WTC11 (cell line): ENCODE results near the gene OR1E1. TPM values are rescaled to one million over a fixed set of nuclear protein-coding genes. Genes with fewer than 3 reads are reported as not detected.

Experiments
- ATAC-seq: fragments of 200-7000 bp; cut with Tn5 transposase; 2 replicates; pipeline ENCODE4 v1.10.0; 2021; ENCODE audit warnings: mild to moderate bottlenecking, moderate library complexity
- CTCF ChIA-PET: fragments of 300-600 bp; sonication (Branson Sonifier 250); formaldehyde crosslinking; loops from one replicate; lab custom pipeline; 2021; ENCODE audit warnings: antibody characterized with exemption; lab: Charles Lee
- POLR2A ChIA-PET: fragments of 350-600 bp; sonication (Branson Sonifier 250); formaldehyde crosslinking; loops from one replicate; lab custom pipeline; 2021; ENCODE audit warnings: antibody characterized with exemption; lab: Charles Lee
- DNase-seq: peaks from one replicate; pipeline ENCODE4 v3.0.0; 2021; ENCODE audit warnings: low spot score
- H3K27ac Mint-ChIP-seq: 2 replicates; pipeline ENCODE4 v1.8.0; 2021; ENCODE audit warnings: mixed read lengths
- H3K27me3 Mint-ChIP-seq: 2 replicates; pipeline ENCODE4 v1.8.0; 2021; ENCODE audit warnings: low read depth, mild to moderate bottlenecking, moderate library complexity, mixed read lengths
- H3K36me3 Mint-ChIP-seq: 2 replicates; pipeline ENCODE4 v1.8.0; 2021; ENCODE audit warnings: mixed read lengths
- H3K4me1 Mint-ChIP-seq: 2 replicates; pipeline ENCODE4 v1.8.0; 2022; ENCODE audit warnings: mixed read lengths
- H3K4me3 Mint-ChIP-seq: 2 replicates; pipeline ENCODE4 v1.8.0; 2021; ENCODE audit warnings: mild to moderate bottlenecking, moderate library complexity, mixed read lengths
- H3K9me3 Mint-ChIP-seq: 2 replicates; pipeline ENCODE4 v1.8.0; 2021; ENCODE audit warnings: mixed read lengths
- CDX4 ChIP-seq: fragments of 250-450 bp; sonication (Bioruptor Pico); IDR thresholded peaks from 2 replicates; pipeline ENCODE4 v1.9.0; 2021; ENCODE audit warnings: moderate library complexity, mild to moderate bottlenecking, inconsistent platforms, borderline replicate concordance
- CTCF ChIP-seq: fragments of 200-600 bp; IDR thresholded peaks from 2 replicates; pipeline ENCODE4 v1.8.0; 2022; ENCODE audit warnings: antibody characterized with exemption
- FOXP1 ChIP-seq: sonication (generic); formaldehyde crosslinking; IDR thresholded peaks from 2 replicates; pipeline ENCODE4 v1.8.0; 2022; ENCODE audit warnings: missing genetic modification reagents, mild to moderate bottlenecking, moderate library complexity, borderline replicate concordance
- GABPB1 ChIP-seq: sonication (generic); formaldehyde crosslinking; IDR thresholded peaks from 2 replicates; pipeline ENCODE4 v1.8.1; 2023; ENCODE audit warnings: mild to moderate bottlenecking, missing genetic modification reagents
- GTF2I ChIP-seq: fragments of 250-450 bp; sonication (Bioruptor Pico); conservative IDR thresholded peaks from 2 replicates; pipeline ENCODE4 v1.4.0; 2021; ENCODE audit warnings: mild to moderate bottlenecking
- HMGA2 ChIP-seq: fragments of 250-450 bp; sonication (Bioruptor Pico); IDR thresholded peaks from 2 replicates; pipeline ENCODE4 v1.4.0; 2021; ENCODE audit warnings: mild to moderate bottlenecking, moderate library complexity
- MXD4 ChIP-seq: fragments of 250-450 bp; sonication (Bioruptor Pico); IDR thresholded peaks from 2 replicates; pipeline ENCODE4 v1.8.0; 2021; ENCODE audit warnings: mild to moderate bottlenecking, moderate library complexity, borderline replicate concordance
- MYBL2 ChIP-seq: sonication (generic); formaldehyde crosslinking; IDR thresholded peaks from 2 replicates; pipeline ENCODE4 v1.8.1; 2023; ENCODE audit warnings: mild to moderate bottlenecking, moderate library complexity, missing genetic modification reagents
- NR3C1 ChIP-seq: sonication (generic); formaldehyde crosslinking; conservative IDR thresholded peaks from 2 replicates; pipeline ENCODE4 v1.8.1; 2023; ENCODE audit warnings: low read depth, mild to moderate bottlenecking, missing genetic modification reagents
- RELA ChIP-seq: sonication (generic); formaldehyde crosslinking; IDR thresholded peaks from 2 replicates; pipeline ENCODE4 v1.8.1; 2022; ENCODE audit warnings: missing genetic modification reagents, mild to moderate bottlenecking, borderline replicate concordance
- RORB ChIP-seq: fragments of 250-450 bp; sonication (Bioruptor Pico); IDR thresholded peaks from 2 replicates; pipeline ENCODE4 v1.9.0; 2021; ENCODE audit warnings: mild to moderate bottlenecking
- TP53 ChIP-seq: sonication (generic); formaldehyde crosslinking; IDR thresholded peaks from 2 replicates; pipeline ENCODE4 v1.8.1; 2023; ENCODE audit warnings: mild to moderate bottlenecking, missing genetic modification reagents
- ZBTB21 ChIP-seq: sonication (generic); formaldehyde crosslinking; IDR thresholded peaks from 2 replicates; pipeline ENCODE4 v1.8.1; 2023; ENCODE audit warnings: mild to moderate bottlenecking, missing genetic modification reagents, borderline replicate concordance
- ZNF138 ChIP-seq: sonication (generic); formaldehyde crosslinking; conservative IDR thresholded peaks from 2 replicates; pipeline ENCODE4 v1.8.1; 2022; ENCODE audit warnings: mild to moderate bottlenecking, moderate library complexity, missing genetic modification reagents
- ZNF219 ChIP-seq: sonication (generic); formaldehyde crosslinking; IDR thresholded peaks from 2 replicates; pipeline ENCODE4 v1.8.0; 2023; ENCODE audit warnings: missing genetic modification reagents, mild to moderate bottlenecking, borderline replicate concordance
- ZNF232 ChIP-seq: sonication (generic); formaldehyde crosslinking; IDR thresholded peaks from 2 replicates; pipeline ENCODE4 v1.8.0; 2022; ENCODE audit warnings: mild to moderate bottlenecking, missing genetic modification reagents
- ZNF396 ChIP-seq: fragments of 250-450 bp; sonication (Bioruptor Pico); IDR thresholded peaks from 2 replicates; pipeline ENCODE4 v1.8.0; 2021; ENCODE audit warnings: mild to moderate bottlenecking, moderate library complexity, borderline replicate concordance
- ZNF532 ChIP-seq: fragments of 250-450 bp; sonication (Bioruptor Pico); IDR thresholded peaks from 2 replicates; pipeline ENCODE4 v1.9.0; 2021; ENCODE audit warnings: mild to moderate bottlenecking, borderline replicate concordance
- ZNF671 ChIP-seq: fragments of 250-450 bp; sonication (Bioruptor Pico); IDR thresholded peaks from 2 replicates; pipeline ENCODE4 v1.8.0; 2021; ENCODE audit warnings: mild to moderate bottlenecking
- total RNA-seq: library from RNA; stranded (reverse); gene quantifications from 3 replicates; pipeline ENCODE4 v1.2.3, GENCODE V29; 2021
- TF ChIP-seq, protein P1 (sequence below): sonication (generic); formaldehyde crosslinking; IDR thresholded peaks from 2 replicates; pipeline ENCODE4 v1.8.1; 2022; ENCODE audit warnings: mild to moderate bottlenecking, missing genetic modification reagents, moderate library complexity, borderline replicate concordance
- TF ChIP-seq, protein P2 (sequence below): sonication (generic); formaldehyde crosslinking; IDR thresholded peaks from 2 replicates; pipeline ENCODE4 v1.8.1; 2023; ENCODE audit warnings: mild to moderate bottlenecking, missing genetic modification reagents, moderate library complexity

Gene OR1E1
- total RNA-seq, 1 experiment from 2014 or later = not detected

GRCh38 chr17:3438368-3438767 is 40.2 kb upstream of the OR1E1 start:
- H3K4me1 Mint-ChIP-seq = peaks cover 8% of the 10 kb centered on the region
- ATAC-seq = no peak
- POLR2A ChIA-PET = no interaction called here

DNA sequence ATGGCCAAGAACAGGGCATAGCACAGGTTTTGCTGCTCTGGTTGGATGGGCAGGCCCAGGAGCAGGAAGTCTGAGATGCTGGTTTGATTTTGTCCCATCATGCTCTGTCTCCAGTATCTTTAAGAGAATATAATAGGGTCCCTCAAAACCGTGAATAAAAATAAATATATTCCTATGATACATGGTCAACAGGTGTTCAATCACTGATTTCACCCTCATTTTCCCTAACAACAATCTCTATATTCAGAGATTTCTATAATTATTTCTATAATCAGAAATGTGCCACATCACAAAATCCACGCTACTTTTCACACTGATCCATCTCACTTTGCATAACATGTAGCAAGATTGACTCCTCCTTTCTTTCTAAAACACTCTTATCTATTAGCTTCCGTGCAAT is 35.5 kb upstream of the OR1E1 start, which contains the start of gene OR1E2:
TSS of gene OR1E2 (minus strand) at position 101 of the 400 bp plus-strand sequence. CDS start at position 101, 0 bp downstream.
- Mint-ChIP-seq H3K9me3 (peaks cover 29% of the 10 kb centered on the region), H3K27ac (no peak within 1 kb of the TSS), H3K36me3 (no peaks in the 10 kb centered on the region), H3K27me3 (peaks cover 5% of the 10 kb centered on the region; the same call in 1 of the 2 replicates), H3K4me1 (peaks cover 8% of the 10 kb centered on the region), H3K4me3 (no peak within 1 kb of the TSS)
- TF ChIP-seq RORB (CRISPR knock-in tag) (no peak), TP53 (no peak), CTCF (no peak), HMGA2 (CRISPR knock-in tag) (no peak), ZNF219 (CRISPR knock-in tag) (no peak), GABPB1 (no peak), ZNF396 (no peak)
- TF ChIP-seq, protein P1, sequence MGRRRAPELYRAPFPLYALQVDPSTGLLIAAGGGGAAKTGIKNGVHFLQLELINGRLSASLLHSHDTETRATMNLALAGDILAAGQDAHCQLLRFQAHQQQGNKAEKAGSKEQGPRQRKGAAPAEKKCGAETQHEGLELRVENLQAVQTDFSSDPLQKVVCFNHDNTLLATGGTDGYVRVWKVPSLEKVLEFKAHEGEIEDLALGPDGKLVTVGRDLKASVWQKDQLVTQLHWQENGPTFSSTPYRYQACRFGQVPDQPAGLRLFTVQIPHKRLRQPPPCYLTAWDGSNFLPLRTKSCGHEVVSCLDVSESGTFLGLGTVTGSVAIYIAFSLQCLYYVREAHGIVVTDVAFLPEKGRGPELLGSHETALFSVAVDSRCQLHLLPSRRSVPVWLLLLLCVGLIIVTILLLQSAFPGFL (CRISPR knock-in tag) = no peak
- TF ChIP-seq, protein P2, sequence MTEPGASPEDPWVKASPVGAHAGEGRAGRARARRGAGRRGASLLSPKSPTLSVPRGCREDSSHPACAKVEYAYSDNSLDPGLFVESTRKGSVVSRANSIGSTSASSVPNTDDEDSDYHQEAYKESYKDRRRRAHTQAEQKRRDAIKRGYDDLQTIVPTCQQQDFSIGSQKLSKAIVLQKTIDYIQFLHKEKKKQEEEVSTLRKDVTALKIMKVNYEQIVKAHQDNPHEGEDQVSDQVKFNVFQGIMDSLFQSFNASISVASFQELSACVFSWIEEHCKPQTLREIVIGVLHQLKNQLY (CRISPR knock-in tag) = no peak
- CTCF ChIA-PET = no interaction called here
- POLR2A ChIA-PET = no interaction called here
- DNase-seq (no peak), ATAC-seq (no peak)

More at GRCh38 chr17:3438368-3438767, 40.2 kb upstream of the OR1E1 start:
- H3K36me3 Mint-ChIP-seq = no peaks in the 10 kb centered on the region
- no peaks in the 10 kb centered on the region; the same call in 1 of the 2 replicates for H3K27me3 Mint-ChIP-seq
- no peak overlapping the region for H3K27ac Mint-ChIP-seq
- H3K9me3 Mint-ChIP-seq = peaks cover 1% of the 10 kb centered on the region; the same call in 1 of the 2 replicates
- CTCF ChIA-PET = no interaction called here
- TF ChIP-seq ZNF138 (CRISPR knock-in tag) (no peak), ZBTB21 (CRISPR knock-in tag) (no peak), NR3C1 (no peak), MXD4 (CRISPR knock-in tag) (no peak), FOXP1 (CRISPR knock-in tag) (no peak), MYBL2 (CRISPR knock-in tag) (no peak), RORB (CRISPR knock-in tag) (no peak), CDX4 (CRISPR knock-in tag) (no peak), GTF2I (CRISPR knock-in tag) (no peak), RELA (CRISPR knock-in tag) (no peak), ZNF532 (CRISPR knock-in tag) (no peak), ZNF232 (CRISPR knock-in tag) (no peak), ZNF671 (CRISPR knock-in tag) (no peak)
- TF ChIP-seq, protein P2 (CRISPR knock-in tag) = no peak
- TF ChIP-seq, all 79 proteins: peak for 0
- no peak overlapping the region for H3K4me3 Mint-ChIP-seq
- no peak for DNase-seq
